ENCODE results near the gene NAALADL2.

Gene NAALADL2

DNA sequence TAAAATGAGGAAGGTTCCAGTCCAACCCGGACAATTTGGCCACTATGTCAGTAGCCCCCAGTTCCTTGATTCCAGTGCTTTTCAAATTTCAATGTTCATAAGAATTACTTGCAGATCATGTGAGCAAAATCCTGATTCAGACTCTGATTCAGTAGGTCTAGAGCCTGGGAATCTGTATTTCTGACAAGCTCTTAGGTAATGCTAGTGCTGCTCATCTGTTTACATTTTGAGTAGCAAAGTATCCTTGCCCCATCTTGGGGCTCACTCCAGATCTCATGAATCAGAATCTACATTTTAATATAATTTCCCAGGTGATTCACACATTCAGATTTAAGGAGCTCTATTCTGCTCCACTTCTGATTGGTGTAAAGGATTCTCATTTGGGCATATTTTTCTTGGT is 142.0 kb downstream of the NAALADL2 start:
- DNase-seq (ENCODE audit: low spot score), result no peak

DNA sequence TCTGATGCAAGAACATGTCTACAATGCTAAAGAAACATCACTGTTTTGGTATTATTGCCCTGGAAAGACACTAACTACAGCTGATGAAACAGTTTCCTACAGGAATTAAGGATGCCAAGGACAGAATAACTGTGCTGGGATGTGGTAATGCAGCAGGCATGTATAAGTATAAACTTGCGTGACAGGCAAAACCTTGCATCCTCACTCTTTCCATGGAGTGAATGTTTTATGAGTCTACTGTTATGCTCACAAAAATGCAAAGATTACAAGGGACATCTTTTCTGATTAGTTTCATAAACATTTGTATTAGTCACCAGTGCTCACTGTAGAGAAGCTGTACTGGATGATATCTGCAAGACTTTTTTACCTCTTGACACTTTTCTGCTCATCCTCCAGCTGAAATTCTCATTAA is 143.6 kb downstream of the NAALADL2 start:
- no peak for DNase-seq (ENCODE audit: low spot score)

DNA sequence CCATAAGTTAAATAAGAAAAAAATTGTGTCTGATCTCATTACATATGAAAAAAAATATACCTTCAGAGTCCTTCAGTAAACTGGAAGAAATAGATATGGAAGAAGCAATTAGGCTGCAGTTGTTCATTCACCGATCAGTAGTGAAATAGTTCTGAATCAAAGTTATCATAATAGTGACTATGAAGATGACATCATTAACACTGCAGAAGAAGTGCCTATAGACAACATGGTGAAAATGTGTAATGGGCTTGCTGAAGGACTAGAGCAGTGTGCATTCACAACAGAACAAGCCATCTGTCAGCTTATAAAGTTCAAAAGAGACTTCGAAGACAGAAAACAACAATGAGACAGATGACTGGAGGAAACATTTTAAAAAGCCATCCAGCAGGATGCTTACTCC is 144.5 kb downstream of the NAALADL2 start:
- no peak for DNase-seq (ENCODE audit: low spot score)

DNA sequence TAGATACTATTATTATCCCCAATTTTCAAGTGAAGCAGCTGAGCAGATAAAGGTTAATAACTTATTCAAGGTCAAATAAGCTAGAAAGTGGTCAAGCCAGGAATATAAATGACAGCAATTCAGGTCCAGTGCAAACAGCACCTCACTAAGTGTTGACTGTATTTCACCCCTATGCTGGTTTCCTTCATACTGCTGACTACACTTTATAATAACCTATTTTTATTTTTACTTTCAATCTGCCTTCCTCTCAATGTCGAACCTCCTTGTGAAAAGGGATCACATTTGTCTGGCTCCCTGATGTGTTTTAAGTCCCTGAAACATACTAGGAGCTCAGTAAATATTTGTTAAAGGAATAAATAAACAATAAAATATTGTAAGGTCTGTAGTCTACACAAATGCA is 146.1 kb downstream of the NAALADL2 start:
- no peak for DNase-seq (ENCODE audit: low spot score)

DNA sequence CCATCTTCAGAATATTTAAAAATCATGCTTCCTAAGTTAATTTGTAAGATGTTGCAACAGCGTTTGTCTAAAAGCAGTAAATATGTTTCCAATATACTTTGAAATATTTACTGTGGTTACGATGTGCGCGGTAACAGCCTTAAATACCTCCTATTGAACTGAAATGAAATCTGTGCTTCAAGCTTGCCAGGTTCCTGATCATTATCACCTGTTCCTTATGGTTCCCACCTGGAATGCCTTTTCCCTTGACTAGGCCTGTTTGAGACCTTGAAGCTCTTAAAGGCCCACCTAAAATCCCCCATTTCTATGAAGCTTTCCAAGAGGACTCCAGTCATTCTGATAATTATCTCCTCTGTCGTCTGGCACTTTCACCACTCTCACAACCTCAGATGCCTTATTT is 146.7 kb downstream of the NAALADL2 start:
- no peak for DNase-seq (ENCODE audit: low spot score)

DNA sequence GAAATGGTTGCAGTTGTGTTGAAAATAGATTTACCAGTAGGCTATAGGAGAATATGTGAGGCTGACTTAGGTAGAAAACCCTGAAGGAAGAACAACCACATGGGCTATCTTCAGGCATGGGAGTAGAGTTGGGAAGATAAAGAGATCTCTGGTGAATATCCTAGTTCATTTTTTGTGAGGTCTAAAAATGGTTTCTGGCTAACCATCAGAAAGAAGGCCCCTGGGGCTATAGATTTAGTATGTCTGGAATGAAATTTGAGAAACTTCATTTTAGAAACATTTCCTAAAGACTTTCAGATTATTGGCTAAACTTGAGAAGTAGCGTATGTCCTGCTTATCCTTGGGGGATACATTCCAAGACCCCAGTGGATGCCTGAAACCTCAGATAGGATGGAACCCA is 148.2 kb downstream of the NAALADL2 start:
- no peak for DNase-seq (ENCODE audit: low spot score)

DNA sequence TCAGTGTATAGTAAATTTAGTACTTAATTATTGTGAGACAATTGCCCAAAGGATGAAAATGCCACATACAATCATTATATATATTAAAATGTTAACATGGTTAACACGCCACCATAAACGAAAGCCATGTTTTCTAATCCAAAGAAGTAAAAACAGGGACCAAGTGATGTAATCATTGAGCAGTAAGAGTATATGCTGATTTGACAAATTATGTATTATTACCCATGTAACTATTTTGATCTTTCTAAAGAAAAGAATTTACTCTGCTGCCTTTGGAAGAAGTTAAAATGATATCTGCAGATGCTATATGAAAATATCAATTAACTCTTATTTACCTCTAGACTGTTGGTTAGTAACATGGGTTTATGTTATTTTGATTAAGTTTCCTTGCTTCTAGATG is 150.2 kb downstream of the NAALADL2 start:
- no peak for DNase-seq (ENCODE audit: low spot score)

DNA sequence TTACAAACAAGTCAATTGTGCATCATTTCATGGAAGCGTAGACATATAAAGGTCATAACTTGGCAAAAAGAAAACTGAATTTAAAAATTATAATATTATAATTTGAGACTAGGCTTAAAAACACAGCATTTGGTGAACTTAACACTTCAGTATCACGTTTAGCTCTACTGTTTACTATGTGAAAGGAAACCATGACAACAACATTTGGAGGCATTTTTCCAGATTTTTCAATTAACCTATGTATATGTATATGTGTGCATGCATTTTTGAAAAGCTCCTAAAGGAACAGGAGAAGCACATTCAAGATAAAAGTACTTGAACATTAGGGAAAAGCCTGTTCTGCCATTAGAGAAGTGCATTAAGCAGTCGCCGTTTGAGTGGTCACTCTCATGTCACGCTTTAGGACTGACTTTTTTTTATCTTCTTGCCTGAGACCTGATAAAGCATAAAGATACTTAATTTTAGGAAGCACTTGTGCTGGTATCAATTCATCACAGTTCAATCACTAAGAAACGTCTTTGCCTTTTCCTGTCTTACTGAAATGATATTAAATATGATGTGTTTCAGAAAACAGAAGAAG is 156.0 kb downstream of the NAALADL2 start:
- no peak for DNase-seq (ENCODE audit: low spot score)

DNA sequence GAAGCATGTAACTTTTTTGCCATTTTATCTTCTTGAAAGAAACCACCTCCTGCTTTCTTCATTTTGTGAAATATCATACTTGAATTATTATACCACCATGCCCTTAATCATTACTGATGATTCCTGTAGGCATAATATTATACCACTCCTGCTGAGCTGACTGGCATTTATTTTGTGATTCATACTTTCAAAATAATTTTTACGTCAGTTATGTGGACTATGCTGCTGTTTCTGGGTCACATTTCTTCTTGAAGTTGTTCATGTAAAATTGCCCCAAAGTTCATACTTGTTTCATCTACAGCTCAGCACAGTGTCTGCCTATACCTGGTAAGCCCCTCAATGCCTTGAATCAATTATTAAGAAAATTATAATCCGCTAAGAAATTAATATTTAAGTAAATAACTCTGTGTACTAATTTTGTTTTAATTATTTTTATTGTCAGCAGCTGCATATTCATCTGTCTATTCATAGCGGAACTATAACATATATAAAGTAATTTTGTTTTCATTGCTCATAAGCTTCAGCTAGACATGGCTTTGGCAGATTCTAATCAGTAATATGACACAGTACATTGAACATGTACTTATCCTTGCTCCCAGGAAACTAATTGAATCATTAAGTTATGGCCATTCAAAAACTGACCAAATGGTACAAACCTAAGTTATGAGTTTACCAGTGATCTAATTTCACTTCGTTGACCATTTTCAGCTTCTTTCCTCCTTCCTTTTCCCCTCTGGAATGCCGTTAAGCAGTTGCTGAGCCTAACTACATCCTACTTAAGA is 160.0 kb downstream of the NAALADL2 start:
- DNase-seq (ENCODE audit: low spot score), result no peak

DNA sequence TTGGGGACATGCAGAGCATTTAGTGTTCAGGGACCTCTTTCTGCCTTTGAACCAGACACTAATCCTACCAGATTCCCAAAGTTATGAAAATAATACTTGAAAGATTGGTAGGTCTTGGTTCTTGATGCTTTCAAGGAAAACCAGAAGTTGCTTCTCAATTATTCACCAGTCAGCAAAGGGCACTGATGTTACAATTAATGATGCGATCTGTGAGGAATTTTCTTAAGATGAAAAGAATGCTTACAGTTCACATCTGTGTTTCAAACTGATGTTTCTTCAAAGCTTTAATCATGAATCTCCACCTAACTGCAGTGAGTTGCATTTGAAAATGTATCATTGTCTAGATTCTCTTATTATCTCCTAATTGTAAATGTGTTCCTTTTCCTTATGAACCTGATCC is 161.0 kb downstream of the NAALADL2 start:
- DNase-seq (ENCODE audit: low spot score), result no peak

DNA sequence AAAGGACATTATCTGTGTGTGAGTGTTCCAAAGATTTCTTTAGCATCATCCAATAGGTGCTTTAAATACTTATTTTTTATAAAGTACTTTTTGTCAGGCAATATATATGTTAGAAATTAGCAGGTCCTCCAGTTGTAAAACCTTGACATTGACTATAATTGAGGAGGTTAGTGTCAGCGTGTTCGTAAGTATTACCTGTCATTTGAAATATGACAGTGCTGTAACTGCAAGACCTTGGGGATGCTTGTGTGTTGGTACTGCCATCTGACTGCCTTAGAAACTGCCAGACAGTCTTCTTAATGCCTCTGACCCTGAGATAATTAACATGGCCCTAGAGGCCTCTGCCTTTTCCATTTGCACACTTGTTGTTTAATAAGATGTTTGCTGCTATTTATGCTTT is 170.7 kb downstream of the NAALADL2 start:
- DNase-seq (ENCODE audit: low spot score), result no peak

DNA sequence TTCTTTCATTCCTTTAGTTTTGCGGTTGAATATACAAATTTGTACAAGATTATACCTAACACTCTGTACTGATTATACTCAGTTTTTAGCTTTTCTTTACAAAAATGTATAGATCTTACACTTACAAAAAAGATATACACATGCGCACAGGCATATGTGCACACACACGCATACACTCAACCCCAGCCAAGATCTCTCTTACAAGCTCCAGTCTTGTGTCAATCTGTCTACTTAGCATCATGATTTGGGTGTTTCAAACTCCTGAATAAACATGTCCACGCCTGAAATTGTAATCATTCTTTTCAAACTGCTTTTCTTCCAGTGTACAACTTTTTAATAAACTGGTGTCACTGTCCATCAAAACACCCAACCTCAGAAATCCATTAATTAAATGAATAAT is 180.7 kb downstream of the NAALADL2 start:
- DNase-seq (ENCODE audit: low spot score), result no peak

DNA sequence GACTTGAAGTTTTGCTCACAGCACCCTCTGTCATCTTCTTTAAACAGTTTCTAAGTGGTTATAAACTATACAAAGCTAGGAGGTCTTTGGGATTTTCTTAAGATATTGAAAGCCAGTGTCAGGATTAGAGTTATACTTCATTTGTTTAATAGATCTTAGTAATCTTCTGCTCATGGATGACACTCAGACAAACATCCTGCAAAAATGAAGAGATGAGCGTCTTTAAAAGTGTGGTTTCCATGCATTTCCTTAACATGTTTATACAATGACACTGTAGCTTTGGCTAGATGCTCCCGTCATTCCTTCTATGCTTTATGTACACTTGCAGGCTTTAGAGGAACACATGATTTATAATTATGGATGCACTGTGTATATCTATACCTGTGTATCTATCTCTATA is 182.2 kb downstream of the NAALADL2 start:
- no peak for DNase-seq (ENCODE audit: low spot score)

DNA sequence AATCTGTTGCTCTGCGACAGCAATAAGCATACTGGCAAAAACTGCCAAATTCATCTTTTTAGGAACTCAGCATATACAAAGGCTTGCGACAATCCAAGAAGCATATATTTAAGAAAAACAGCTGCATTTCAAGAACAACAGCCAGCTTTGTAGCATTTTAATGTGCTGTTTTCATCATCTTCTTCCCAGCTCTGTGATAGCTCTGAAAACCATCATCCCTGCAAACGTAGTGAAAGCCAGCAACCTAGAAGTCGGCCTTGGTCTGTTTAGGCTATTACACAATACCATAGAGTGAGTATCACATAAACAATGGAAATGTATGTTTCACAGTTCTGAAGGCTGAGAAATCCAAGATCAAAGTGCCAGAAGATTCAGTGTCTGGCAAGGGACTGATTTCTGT is 187.5 kb downstream of the NAALADL2 start:
- no peak for DNase-seq (ENCODE audit: low spot score)

DNA sequence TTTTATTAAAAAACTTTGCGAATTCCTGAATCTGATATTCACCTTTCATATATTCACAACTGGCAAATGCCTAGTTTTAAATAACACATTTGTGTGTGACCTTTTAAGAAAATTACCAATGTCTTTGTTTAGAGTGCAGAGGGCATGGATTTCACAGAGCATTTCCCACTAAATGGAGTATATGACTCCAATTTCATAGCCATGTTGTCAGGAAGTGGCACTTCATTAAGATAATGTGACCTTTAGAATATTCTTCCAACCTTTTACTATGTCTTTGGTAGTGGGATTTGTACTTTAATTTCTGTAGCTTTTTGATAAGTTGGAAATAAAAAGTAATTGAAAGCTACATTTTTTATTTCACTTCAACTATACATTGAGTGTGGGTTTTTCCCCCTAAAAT is 188.7 kb downstream of the NAALADL2 start:
- DNase-seq (ENCODE audit: low spot score), result no peak

DNA sequence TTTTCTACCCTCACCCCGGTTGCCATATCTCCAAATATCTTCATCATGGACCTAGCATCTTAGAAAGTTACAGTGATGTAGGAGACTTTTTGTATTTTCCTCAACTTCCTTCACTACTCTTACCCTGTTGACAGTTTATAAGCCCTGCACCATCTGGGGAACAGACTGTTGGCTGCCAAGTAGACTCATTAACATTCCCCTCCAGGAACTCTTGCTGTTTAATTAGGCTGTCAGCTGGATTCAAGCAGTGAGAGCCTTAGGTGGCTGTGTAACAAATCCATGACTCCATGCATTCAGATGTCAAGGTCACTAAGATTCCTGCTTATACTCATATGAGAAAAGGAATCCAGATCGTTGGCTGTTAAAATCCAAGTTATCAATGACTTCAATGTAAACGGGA is 198.3 kb downstream of the NAALADL2 start:
- no peak for DNase-seq (ENCODE audit: low spot score)

DNA sequence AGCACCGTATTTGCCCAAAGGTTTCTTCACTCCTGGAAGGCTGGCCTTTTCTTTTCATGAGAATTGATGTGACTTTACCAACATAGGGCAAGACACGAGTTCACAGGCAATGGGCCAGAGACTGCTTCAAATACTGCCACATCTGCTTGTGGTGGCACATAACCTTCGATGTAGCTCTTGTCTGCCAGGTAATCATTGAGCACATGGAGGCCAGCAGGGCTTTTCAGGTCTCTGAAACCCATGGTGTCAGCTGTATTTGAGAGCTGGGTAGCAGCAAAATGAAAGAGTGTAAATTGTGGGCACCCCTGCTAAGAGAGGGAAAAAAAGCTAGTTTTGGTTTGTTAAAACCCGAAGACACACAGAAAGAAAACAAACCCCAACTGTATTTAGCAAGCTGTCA is 200.7 kb downstream of the NAALADL2 start:
- no peak for DNase-seq (ENCODE audit: low spot score)

DNA sequence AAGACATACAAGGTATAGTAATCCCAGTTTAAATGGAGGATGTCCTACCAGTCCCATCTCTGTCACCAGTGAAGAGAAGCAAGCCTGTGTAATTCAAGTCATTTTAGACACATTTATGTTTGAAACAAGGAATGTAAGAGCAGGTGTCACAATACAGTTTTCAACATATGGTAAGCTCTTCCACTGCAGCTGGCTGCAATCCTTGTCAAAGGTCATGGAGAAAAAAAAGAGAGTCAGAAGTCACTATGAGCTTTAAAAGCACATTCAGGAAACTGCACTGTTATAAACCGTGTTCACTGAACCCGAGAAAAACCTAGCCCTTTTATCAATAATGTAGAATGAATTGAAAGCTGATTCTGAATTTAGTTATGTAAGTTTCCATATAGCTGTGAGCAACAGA is 206.4 kb downstream of the NAALADL2 start:
- no peak for DNase-seq (ENCODE audit: low spot score)

DNA sequence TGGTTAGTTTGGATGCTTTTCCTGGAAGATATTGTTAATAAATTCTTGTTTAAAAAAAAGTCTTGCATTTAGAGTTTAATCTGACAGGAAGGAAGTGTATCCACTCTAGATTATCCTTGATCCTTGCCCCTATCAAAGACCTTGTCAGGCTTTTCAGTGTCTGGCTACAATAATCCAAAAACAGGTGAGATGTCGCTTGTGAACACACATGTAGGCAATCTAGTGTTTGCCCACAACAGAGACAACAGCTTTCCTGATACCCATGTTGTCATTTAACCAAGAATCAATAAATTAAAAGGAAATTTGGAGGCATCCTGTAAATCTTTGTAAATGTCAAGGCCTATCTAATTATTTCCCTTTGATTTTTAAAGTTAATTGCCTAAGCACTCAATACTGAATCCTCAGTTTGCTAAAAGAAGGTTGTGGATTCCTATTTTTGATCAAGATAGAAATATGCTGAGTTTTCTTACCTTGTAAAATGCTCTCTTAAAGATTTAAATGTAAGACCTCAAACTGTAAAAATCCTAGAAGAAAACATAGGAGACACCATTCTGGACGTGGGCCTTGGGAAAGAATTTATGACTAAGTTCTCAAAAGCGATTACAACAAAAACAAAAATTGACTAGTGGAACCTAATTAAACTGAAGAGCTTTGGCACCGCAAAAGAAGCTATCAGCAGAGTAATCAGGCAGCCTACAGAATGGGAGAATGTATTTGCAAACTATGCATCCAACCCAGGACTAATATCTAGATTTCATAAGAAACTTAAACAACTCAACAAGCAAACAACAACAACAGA is 207.7 kb downstream of the NAALADL2 start:
- no peak for DNase-seq (ENCODE audit: low spot score)

DNA sequence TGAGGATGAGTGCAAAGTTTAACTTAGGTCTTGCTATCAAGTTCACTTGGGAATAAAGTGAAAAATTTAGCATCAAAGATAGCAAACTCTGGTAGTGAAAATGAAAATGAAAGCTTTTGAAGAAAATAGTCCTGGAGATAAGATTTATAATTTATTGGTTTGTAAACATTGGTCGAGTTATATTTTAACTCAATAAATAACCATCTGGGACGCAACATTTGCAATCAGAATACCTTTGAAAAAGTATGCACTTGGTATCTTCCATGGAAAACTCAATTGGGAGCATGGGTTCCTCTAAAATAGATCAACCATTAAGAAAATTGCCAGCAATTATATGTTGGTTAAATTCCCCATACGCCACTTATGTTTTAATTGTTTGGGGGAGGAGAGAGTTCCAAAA is 209.5 kb downstream of the NAALADL2 start:
- DNase-seq (ENCODE audit: low spot score), result no peak

DNA sequence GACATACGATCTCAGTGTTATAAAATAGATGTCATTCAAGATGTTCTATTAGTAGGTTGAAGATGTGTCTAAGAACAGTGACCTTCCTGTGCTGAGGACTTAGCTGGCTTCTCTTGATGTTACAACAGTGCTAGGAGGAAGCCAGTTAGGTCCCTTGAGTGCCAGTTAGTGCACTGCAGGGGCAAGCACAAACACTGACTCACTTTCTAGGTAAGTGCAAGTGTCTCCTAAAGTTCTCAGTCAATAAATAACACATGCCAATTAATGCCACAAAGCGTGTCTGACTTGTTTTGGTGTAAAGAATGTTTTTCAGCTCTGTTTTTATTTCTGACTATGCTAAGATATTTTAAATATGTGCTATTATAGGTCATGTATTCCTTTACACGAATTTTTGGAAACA is 211.8 kb downstream of the NAALADL2 start:
- DNase-seq (ENCODE audit: low spot score), result no peak

DNA sequence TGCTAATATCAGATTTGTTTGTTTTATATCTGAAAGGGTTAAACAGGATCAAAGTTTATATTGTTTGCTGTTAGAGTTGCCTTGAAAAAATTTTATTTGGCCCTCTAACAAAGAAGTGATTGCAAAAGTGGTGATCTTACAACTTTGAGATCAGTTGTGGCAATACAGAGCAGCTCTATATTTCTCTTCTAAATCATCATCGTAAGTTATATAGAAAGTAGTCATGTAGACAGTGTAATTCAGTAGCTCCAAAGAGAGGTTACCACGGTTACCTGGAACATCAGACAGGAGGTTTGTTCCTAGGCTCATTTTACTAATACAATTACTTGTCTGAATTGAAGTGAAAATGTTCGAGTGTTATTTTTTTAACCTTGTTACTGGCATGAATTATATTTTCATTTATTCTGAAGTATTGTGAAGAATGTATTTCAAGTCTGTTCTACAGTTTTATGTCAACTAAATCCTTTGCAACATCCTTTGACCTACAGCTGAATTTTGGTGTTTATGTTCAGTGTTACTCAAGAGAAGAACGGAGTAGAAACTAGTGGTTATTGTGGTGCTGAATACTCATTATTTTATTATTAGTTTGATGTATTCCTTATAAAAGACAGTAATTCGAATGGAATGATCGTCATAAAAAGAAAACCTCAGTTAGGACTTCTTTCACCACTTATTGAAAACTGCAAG is 214.2 kb downstream of the NAALADL2 start:
- DNase-seq (ENCODE audit: low spot score), result no peak

DNA sequence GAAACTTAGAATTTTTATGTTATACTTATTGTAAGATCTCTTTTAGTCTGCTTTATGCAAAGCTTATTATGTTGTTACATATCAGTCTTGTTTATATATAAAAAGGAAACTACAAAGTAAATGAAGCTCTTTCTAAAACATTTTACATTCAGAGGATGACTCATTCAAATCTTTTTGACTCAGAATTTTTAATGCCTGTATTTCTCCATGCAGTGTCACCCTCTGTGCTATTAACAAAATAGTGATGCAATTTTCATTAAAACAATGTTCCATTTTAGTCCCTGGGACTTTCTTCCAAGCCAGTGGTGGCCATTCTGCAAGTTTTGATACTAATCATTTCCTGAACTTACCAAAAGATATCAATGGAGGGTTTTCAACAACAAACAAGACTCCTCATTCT is 216.1 kb downstream of the NAALADL2 start:
- DNase-seq (ENCODE audit: low spot score), result no peak
